Measurements from ENCODE around the gene GALNT7. TPM values are rescaled to one million over a fixed set of nuclear protein-coding genes. Genes with fewer than 3 reads are reported as not detected.
A peak's percentile ranks its signal among the peaks of the same experiment; 100 is the strongest.

The GALNT7 gene
- total and polyA plus RNA-seq, 2 of the 13 experiments (the other 11 are each of a cell fraction or from before 2014, with no cell fraction given) = 0.08 to 0.13 TPM

DNA sequence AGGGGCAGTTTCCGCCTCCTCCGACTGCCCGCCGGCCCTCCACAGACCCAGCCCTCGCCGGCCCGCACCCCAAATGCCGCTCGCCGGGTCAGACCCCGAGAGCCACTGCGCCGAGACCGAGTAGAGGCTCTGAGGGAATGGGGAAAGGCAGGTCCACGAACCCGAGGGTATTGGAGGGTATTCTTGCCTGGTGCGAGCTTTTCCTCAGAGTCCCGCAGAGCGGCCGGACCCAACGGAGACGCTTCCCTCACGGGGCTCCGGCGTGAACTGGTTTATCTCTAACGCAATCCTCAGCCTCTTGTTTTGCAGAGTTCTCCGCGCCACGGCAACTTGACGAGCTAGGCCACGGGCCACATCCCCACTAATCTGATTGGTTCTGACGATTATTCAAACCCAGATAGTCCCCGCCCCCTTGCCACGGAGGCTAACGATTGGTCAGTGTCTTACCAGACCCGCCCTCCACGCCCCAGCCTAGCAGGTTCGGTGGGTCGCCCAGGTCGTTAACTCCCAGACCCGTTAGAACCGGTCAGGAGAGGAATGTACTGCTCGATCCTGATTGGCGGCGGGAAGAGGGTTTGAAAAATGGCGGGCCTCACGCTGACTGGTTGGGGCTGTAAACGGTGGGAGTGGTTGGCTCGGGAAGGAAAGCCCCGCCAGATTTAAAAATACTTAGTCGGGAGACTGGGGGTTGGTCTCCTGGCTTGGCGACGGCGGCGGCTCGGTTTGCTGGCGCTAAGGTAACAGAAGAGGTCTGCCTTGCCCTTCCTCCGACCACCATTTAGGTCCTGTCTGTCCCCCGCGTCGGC is 165.7 kb downstream of the GALNT7 start, which contains the start of gene HMGB2 (continued):
- TF ChIP-seq, protein P1, sequence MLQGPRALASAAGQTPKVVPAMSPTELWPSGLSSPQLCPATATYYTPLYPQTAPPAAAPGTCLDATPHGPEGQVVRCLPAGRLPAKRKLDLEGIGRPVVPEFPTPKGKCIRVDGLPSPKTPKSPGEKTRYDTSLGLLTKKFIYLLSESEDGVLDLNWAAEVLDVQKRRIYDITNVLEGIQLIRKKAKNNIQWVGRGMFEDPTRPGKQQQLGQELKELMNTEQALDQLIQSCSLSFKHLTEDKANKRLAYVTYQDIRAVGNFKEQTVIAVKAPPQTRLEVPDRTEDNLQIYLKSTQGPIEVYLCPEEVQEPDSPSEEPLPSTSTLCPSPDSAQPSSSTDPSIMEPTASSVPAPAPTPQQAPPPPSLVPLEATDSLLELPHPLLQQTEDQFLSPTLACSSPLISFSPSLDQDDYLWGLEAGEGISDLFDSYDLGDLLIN (CRISPR knock-in tag; IDR thresholded peaks at IDR 0.05; ENCODE audit: borderline replicate concordance) = peak; percentile 91; the same call in 1 of the 2 replicates
- TF ChIP-seq ZNF121 (CRISPR knock-in tag; IDR thresholded peaks at IDR 0.05) (no peak), TCF12 (IDR thresholded peaks at IDR 0.05) (no peak), TCF12 (CRISPR knock-in tag; IDR thresholded peaks at IDR 0.05) (no peak), RBM22 (optimal IDR thresholded peaks at IDR 0.05; ENCODE audit: low read length) (no peak), ZBTB21 (CRISPR knock-in tag; IDR thresholded peaks at IDR 0.05) (no peak), AKAP8 (CRISPR knock-in tag; IDR thresholded peaks at IDR 0.05) (no peak; the same call in 1 of the 2 replicates), CBX2 (IDR thresholded peaks at IDR 0.05; ENCODE audit: low read depth, low read length) (no peak), CBX2 (CRISPR knock-in tag; IDR thresholded peaks at IDR 0.05; ENCODE audit: low read depth) (peak; percentile 84), ZBTB1 (CRISPR knock-in tag; IDR thresholded peaks at IDR 0.05; ENCODE audit: borderline replicate concordance) (no peak), ZNF543 (CRISPR knock-in tag; IDR thresholded peaks at IDR 0.05) (peak; percentile 76; the same call in 1 of the 2 replicates), CHD2 (IDR thresholded peaks at IDR 0.05; ENCODE audit: low read depth, low read length) (0 out of 2 replicates have a peak, but pooled peaks have one; percentile 55), RXRA (CRISPR knock-in tag; IDR thresholded peaks at IDR 0.05) (peak; percentile 71), HNRNPL (IDR thresholded peaks at IDR 0.05; ENCODE audit: low read depth, low read length) (peak; percentile 26; the same call in 1 of the 2 replicates), ZNF441 (CRISPR knock-in tag; IDR thresholded peaks at IDR 0.05; ENCODE audit: borderline replicate concordance) (0 out of 2 replicates have a peak, but pooled peaks have one; percentile 41), ZNF263 (CRISPR knock-in tag; IDR thresholded peaks at IDR 0.05) (no peak), TCF7 (IDR thresholded peaks at IDR 0.05; ENCODE audit: low read depth) (no peak)
- TF ChIP-seq, protein P2, sequence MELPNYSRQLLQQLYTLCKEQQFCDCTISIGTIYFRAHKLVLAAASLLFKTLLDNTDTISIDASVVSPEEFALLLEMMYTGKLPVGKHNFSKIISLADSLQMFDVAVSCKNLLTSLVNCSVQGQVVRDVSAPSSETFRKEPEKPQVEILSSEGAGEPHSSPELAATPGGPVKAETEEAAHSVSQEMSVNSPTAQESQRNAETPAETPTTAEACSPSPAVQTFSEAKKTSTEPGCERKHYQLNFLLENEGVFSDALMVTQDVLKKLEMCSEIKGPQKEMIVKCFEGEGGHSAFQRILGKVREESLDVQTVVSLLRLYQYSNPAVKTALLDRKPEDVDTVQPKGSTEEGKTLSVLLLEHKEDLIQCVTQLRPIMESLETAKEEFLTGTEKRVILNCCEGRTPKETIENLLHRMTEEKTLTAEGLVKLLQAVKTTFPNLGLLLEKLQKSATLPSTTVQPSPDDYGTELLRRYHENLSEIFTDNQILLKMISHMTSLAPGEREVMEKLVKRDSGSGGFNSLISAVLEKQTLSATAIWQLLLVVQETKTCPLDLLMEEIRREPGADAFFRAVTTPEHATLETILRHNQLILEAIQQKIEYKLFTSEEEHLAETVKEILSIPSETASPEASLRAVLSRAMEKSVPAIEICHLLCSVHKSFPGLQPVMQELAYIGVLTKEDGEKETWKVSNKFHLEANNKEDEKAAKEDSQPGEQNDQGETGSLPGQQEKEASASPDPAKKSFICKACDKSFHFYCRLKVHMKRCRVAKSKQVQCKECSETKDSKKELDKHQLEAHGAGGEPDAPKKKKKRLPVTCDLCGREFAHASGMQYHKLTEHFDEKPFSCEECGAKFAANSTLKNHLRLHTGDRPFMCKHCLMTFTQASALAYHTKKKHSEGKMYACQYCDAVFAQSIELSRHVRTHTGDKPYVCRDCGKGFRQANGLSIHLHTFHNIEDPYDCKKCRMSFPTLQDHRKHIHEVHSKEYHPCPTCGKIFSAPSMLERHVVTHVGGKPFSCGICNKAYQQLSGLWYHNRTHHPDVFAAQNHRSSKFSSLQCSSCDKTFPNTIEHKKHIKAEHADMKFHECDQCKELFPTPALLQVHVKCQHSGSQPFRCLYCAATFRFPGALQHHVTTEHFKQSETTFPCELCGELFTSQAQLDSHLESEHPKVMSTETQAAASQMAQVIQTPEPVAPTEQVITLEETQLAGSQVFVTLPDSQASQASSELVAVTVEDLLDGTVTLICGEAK (IDR thresholded peaks at IDR 0.05) = no peak
- TF ChIP-seq, protein P2 (CRISPR knock-in tag; IDR thresholded peaks at IDR 0.05) = peak; percentile 80; the same call in 1 of the 2 replicates
- TF ChIP-seq, protein P3, sequence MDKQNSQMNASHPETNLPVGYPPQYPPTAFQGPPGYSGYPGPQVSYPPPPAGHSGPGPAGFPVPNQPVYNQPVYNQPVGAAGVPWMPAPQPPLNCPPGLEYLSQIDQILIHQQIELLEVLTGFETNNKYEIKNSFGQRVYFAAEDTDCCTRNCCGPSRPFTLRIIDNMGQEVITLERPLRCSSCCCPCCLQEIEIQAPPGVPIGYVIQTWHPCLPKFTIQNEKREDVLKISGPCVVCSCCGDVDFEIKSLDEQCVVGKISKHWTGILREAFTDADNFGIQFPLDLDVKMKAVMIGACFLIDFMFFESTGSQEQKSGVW (CRISPR knock-in tag; IDR thresholded peaks at IDR 0.05; ENCODE audit: borderline replicate concordance) = no peak

Measured in HepG2 (cell line).